SIG-M5 treated with dmso at 0.1 percent for 504 hours (cell line): ENCODE data around the gene ADARB1.

ENCODE experiments used
- DNase-seq: peaks from one replicate; lab custom pipeline; 2025; ENCODE audit not compliant: unreplicated experiment; lab: John Stamatoyannopoulos, UW

ADARB1 gene

DNA sequence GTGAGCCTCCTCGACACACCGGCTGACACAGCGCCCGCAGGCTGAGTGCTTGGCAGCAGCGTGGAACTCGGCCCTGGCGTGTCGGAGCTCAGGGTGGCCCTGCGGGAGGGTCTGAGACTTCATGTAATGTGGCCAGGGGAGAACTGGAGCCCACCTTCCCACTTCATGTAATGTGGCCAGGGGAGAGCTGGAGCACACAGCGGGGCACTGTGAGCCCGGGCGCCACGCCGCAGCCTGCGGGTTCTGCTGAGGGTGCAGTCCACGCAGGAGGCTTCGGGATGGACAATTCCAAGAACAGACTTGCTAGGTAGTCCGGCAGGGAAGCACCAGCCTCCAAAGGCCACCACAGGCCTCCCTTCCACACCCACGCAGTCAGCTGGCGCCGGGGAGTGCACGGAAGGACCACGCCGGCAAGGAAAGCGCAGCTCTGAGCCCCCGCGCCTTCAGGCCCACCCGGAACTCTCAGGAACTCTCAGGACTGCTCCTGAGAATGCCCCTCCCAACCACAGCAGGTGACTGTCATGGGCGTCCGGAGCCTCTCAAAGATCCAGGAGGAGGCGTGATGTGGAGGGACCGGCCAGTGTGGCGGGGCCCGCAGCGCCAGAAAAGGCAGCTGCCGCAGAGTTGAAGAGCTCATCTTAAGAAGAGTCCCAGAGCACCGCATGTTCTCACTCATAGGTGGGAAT, 19.3 kb upstream of the ADARB1 start:
- no peak for DNase-seq

DNA sequence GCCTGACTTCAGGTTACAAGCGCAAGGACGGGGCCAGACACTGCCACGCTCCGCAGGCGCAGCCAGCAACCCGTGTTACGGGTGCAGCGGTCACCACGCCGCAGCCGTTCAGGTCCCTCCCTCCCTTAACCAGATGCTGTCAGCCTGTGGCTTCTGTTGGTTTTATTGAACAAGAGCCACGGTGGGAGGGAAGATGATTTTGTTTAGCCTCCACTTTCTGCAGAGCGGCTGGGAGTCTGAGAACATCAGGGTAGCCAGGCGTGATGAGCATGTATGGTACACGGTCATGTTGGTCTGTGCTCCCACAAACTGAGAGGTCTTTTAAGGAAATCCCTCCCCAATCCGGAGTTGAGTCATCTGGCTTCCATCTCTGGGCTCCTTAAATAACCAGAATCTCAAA, 18.5 kb upstream of the ADARB1 start:
- DNase-seq = no peak

DNA sequence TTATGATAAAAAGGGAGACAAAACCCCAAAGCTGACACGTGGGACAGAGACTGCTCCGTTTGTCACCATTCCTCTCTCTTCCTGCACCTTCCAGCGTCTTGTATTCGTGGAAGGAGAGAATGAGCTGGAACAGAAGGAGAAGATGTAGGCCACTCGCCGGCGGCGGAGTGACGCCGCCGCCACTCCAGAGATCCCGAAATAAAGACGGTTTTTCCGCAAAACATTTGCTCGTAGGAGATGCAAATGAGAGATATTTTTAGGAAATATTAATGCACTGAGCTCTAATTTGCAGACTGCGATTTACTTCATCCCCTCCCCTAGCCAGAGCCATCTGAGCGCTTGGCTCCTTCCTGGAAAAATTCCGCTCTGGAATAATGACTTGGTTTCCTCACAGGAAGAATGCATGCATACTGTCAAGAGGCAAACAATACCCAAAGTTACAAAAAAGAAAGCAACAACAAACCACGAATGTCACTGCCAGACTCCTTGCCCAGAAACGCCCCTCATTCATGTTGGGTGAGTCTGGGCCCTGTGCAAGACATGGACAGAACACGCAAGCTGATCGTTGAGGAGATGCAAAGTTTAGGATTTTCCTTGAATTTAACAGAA, 18.0 kb upstream of the ADARB1 start:
- DNase-seq = no peak

DNA sequence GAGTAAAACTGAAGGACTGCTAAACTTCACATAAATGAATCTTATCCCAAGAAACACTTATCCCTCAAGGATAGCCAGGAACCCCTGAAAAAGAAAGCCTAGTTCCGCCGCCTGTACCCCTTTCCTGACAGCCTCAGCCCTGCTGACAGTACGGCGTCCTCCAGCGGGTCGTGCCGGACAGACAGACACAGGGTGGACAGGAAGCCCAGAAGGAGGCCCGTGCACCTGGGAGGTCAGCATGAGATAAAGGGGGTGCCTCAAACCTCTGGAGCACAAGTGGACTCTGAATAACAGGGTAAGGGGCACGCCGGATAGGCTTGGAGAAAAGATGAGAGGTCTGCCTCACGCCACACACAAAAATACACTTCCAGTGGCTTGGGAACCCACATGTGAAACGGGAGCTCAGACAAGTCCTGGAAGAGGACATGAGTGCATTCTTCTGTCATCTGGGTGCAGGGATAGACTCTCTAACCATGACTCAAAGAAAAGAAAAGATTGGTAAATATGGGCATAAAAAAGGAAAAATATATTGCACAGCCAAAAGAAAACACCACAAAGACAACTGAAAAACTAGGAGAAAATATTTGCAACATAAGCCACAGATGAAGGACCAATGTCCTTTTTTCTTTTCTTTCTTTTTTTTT, 17.3 kb upstream of the ADARB1 start:
- no peak for DNase-seq

DNA sequence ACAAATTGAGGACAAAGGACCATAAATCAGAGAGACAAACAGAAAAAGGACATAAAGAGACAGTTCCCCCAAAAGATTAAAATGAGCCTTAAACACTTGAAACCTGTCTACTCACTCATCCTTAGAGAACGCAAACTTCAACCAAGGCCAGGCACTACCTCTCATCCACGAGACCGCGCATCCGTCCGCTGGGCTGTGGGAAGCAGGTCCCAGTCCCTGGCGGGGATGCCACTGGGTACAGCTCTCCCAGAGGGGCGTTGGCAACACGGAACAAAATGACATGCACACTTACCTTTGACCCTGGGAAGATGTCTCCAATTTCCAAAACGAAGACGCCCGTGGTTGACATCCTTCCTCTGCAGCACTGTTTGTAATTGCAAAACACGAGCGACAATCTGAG, 16.5 kb upstream of the ADARB1 start:
- DNase-seq = no peak

DNA sequence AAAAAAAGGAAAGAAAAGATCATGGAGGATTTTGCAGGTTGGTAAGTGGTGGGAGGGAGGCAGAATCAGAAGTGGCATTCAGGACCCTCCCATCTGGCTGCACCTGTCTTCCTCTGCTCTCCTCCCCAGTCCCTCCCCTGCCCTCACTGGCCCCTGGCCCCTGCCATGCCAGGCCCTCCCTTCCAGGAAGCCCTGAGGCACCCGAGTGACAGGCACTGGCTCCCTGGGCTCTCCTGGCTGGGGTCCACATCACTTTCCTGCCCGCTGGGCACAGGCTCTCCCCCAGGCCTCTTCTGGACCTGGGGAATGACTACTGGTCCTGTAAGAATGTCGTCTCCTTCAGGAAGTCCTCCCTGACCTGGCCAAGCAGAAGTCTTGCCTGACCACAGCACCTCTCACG, 15.3 kb upstream of the ADARB1 start:
- DNase-seq = no peak

DNA sequence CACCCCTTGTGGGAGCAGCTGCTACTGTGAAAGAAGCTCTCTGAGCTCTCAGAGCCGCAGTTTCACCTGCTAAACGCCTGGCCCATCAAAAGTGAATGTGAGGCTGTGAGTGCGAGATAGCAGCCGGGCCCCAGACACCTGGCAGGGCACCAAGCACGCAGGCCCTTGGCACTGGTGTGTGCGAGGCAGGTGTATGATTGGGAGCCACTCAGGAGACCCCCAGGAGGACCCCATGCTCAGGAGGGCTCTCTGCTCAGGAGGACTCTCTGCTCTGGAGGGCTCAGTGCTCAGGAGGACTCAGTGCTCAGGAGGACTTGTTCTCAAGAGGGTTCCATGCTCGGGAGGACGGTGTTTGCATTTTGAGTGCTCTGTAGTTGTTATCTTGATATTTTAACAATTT, 14.3 kb upstream of the ADARB1 start:
- no peak for DNase-seq

DNA sequence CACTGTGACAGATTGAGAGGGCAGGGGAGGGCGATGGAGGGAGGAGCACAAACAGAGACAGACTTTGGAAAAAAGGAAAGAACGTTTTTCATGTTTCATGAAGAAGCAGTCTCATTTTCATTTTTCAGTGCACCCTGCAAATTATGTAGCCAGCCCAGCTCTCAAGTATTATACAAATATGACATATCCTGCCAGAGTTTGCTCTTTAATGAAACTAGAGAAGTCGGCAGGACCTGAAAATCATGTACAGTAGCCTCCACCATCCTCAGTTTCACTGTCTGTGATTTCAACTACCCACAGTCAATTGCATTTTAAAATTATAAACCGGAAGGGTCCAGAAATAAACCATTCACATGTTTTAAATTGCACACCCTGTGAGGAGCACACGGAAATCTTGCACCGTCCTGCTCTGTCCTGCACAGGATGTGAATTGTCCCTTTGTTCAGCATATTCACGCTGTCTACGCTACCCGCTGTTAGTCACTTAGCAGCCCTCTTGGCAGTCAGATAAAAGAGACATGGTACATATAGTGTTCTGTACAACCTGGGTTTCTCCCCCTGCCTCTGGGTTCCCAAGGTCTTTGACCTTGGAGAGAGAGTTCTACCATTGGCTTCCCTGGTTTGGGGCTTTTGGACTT, 13.6 kb upstream of the ADARB1 start:
- DNase-seq = no peak

DNA sequence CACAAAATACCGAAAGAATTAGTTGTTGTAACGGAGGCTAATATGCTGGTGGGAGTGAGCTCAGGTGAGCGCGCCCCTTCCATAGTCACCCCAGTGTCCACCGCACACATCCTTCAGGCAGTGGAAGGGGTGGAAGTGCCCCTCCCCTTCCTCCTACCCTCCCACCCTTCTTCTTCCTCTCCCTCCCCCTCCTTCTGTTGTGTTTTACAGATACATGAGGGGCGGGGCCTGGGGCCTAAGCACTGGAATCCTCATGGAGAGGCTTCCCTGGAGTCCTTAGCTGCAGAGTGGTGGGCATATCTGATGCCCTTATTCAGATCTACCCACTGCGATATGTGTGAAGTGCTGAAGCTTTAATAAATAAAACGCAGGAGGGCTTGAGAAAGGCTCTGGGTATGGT, 10.3 kb upstream of the ADARB1 start:
- DNase-seq = no peak

DNA sequence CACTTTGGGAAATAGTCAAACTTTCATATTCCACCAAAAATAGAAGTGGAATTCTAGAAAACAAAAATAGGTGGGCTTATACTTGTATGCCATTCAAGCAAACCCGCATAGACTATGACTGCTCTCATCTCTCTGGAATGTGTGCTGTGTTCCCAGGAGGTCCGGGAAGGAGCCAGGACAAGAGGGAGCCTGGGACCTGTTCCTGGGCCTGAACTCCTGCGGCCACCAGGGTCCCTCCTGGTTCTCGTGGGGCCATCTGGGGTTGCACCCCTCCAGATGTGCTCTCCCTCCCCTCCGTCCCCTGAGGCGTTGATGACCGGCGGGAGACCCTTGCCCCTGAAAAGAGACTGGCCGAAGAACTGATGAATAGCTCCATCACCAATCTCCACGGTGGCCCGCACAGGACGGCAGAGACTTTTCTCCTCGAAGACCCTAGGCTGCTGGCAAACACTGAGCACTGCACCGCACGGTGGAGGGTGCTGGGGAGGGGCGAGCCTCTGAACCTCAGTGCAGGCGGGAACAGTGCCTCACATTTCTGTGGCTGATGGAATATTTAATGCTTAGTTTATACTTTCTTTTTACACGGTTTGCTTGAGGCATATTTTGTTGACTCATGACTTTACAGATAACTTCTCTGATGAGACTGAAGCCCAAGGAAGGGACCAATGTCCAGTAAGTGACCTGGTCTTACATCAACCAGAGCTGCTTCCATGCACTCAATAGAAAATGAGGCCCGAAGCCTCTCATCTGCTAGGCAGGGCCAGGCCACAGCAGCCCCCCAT, 9.6 kb upstream of the ADARB1 start:
- no peak for DNase-seq

DNA sequence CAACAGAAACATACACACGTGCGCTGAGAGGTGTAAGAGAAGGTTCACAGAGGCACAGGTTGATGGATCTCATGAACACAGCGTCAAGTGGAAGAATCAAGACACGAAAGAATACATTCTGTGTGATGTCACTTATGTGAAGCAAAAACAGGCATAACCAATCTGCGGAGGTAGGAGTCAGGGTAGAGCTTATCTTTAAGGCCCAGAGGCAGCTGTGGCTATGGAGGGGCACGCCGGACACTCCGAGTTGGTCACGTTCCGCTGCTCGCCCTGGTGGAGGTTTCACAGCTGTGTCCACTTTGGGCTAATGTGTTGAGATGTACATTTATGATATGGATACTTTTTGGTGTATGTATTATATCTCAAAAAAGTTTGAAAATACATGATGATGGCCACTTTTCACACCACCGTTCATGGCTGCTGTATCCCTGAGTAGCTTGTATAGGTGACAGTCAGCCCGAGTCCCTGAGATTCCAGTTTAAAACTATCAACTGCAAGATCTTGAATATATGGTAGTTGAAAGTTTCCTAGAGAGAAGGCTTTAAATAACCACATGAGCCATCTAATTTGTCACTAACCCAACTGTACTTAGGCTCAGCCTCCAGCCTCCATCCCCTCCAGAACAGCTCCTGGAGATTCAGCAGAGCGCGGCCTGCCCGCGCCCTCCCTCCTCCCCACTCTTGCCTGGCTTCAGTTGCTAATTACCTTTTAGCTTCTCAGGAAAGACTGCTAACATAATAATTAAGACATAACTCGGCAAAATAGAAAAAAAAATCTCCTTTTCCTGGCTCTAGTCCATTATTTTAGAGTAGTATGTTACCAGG, 6.7 kb upstream of the ADARB1 start:
- DNase-seq = no peak

DNA sequence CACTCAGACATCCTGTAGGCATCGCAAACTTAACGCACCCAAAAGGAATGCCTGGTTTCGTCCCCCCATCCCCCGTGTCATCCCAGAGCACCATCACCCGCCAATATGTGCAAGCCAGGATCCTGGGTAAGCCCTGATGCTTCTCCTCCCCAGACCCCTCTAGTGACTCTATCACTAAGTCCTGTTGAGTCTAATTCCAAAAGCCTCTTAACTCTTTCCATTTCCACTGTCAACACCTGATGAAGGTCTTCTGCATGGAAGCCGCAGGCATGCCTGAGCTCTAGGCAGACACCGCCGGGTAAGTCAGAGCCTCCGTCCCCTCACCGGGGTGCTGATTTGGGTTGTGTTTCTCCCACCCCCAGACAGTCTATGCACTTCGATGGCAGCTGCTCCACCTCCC, 5.3 kb upstream of the ADARB1 start:
- DNase-seq = no peak

DNA sequence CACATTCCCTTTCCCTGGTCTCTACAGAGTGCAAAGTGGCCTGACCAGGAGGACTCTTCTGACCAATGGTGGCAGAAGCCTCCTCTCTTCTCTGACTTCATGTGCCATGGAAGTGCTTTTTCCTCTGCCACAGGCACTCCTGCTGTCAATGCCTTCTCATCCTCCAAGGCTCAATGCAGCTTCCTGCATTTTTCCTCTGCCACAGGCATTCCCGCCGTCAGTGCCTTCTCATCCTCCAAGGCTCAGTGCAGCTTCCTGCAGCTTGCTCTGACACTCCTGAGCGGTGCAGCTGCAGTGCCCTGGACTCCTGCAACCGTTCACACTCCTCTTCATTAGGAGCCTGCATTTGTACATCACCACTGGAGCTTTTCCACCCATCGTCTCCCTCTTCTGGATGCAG, 4.7 kb upstream of the ADARB1 start:
- DNase-seq = no peak

DNA sequence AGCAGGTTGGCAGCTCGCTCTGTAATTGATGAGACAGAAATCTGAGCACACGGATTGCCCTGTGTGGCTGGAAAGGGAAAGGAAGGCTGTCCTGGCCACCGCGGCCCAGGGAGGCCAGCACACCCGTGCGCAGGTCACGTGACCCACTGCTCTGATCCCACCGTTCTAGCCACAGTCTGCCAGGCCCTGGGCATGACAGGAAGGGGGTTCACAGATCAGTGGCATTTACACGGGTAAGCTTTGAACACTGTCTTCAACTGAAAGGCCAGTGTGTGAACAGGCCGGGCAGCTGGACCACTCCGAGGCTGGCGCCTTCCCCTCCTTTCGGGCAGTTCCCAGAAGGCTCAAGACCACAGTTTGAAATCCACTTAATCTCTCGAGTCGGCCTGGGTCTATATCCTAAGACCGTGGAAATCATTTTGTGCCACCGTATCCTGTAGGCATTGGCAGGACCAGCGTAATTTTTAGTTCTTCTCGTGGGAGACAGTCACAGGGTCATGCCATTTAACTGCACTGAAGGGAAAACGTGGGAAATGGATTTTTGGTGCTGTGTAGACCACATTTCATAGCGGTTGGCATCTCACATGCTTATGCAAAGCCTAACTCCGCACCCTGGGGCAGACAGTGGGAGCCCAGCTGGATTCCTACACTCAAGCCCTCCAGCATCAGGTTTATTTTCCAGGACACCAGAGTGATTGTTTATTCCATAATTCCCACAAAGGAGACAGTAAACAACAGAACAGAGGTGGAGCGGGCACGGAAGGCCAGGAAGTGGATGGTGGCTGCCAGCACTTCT, 3.1 kb upstream of the ADARB1 start:
- no peak for DNase-seq

DNA sequence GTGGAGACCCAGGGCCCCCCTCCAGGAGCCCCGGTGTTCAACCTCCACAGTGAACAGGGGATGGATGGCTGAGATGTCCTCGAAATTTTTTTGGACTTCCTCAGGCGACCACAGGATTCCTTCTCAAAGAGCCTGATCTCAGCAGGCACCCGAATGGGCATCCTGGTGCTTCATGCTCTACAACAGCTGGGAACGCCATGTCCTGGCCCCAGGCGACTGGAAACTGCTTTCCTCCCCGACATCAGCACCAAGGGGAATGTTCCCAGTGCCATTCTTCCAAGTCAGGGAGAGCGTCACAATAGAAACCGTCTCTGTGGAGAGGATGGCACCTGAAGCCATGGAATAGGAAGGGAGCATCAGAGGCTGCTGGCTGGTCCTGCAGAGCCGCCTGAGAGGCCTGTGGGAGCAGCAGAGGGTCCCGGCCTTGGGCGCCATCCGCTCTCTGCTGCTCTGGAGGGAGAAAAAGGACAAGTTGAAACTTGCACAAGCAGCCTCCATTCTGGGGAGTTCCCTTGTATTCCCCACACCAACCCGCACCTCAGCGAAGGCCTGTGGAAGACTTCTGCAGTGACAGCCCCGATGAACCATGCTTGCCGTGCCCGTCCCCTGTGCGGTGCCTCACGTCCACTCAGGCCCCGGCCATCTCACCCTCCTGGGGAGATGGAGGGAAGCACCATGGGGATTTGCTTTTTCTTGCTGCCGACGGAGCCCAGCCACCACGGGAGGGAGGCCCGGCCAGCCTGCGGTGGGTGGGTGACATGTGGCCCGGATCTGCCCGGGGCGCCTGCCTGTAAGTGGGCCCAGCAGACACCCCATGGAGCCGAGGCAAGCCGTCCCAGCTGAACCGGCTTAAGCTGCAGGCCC, 2.3 kb upstream of the ADARB1 start:
- no peak for DNase-seq

DNA sequence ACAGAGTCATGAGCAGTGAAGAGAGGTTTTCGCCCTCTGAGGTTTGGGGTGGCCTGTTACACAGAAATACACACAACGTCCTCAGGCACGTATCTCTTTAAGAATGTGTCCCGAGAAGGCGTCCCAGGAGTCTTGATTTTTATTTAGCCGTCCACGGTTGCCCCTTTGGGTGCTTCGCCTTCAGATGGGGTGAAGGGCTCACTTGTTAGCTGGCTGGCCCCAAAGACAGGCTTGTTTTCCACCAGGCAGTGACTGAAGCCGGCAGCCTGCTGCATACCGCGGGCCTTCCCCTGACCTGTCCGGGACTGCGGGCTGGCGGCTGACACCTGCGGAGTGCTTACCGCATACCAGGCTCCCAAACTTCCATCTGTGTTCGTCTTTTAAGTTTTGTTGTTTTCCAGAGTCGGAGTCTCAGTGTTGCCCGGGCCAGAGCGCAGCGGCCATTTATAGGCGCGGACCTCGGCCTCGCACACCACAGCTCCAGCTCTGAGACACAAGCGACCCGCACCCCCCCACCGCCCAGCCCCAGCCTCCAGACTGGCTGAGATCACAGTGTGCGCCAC, 1.6 kb upstream of the ADARB1 start:
- no peak for DNase-seq

DNA sequence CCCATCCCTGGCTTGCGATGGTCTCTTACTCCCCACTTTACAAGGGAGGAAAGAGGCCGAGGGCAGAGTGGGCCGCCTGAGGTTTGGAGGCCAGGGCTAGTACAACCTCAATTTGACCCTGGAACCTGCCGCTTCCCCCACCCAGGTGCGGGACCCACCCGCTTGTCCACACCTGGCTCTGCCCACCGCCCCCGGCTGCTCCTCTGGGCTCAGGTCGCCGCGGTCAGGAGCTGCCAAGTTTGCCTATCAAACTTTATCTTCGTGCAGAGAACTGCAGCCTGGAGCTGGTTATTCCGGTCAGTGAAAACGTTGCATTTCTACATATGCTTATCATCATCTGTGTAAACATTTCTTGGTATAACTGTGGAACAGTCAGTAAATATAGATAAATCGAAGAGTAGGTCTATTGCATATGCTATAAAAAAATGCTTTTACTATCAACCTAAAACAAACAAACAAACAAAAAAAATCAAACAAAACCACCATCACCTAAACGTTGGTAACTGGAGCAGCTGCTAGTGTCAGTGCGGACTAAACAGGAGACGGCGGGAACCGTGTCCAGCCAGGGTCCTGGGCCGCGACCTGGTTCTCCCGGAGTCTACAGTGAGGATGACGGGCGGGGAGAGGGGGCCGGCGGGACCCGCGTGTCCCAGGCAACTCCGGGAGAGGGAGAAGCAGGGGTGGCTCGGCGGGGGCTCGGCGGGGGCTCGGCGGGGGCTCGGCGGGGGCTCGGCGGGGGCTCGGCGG, 906 bp upstream of the ADARB1 start:
- peak; percentile 22 for DNase-seq
